ENCODE results near the gene ANKRD18A.
"Not testable (repeated sequence)": the region's sequence is repeated elsewhere in the genome, so short reads cannot be mapped to it uniquely, and the experiment has no call there.

ANKRD18A gene

DNA sequence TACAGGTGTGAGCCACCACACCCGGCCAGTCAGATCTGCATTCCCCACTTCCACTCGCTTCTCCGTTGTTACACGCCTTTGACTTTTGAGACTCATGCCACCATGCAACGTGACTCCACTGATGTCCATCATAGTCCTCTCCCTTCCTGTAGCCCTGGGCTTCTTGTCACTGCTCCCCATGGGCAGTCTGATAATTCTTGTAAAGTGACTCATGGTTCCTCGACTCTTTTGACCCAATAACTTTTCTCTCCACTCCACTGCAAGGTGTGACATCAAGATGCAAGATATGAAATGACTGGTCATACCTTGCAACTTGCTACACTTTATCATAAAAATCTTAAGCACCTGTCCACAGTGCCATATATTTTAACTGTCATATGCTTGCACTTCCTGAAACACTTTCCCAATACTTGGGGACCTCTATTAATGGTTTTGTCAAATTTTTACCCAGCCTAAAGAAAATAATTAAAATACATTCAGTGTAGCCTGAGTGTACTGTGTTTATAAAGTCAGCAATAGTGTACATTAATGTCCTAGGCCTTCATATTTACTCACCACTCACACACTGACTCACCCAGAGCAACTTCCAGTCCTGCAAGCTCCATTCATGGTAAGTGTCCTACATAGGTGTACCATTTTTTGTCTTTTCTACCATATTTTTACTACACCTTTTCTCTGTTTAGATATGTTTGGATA is 18.6 kb upstream of the ANKRD18A start:
- no peak for TF ChIP-seq Cebpa-rat (IDR thresholded peaks at IDR 0.05)
- Histone ChIP-seq H3K4me2 (no peak overlapping the region), H3K27ac (no peak overlapping the region)

DNA sequence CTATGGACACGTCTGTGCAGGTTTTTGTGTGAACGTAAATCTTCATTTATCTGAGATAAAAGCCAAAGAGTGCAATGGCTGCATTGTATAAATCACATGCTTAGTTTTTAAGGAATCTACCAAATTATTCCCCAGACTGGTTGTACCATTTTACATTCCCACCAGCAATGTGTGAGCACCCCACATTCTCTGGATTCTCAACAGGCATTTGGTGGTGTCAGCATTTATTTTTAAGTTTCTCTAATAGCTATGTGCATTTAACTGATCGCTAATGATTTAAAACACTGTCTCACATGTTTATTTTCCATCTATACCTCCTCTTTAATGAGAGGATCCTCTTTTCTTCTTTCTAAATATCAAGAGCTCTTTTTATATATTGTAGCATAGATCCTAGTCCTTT is 13.9 kb upstream of the ANKRD18A start:
- Histone ChIP-seq H3K27me3 (no peaks in the 10 kb centered on the region), H3K27ac (no peak overlapping the region), H3K4me3 (no peak overlapping the region), H3K36me3 (no peaks in the 10 kb centered on the region), H3K9me3 (replicated peaks in 1 of 11) (no peaks in the 10 kb centered on the region), H3K9ac (no peak overlapping the region), H3K4me1 (no peaks in the 10 kb centered on the region), H3K4me2 (no peak overlapping the region), H4K20me1 (no peaks in the 10 kb centered on the region)
- TF ChIP-seq Cebpa-rat (IDR thresholded peaks at IDR 0.05) = no peak

More for the DNA sequence above, 18.6 kb upstream of the ANKRD18A start:
- Histone ChIP-seq H3K9ac (no peak overlapping the region), H3K9me3 (replicated peaks in 1 of 11) (no peaks in the 10 kb centered on the region), H3K36me3 (no peaks in the 10 kb centered on the region), H3K4me1 (peaks cover 10 to 20% (median 19%) of the 10 kb centered on the region in 10 experiments), H3K27me3 (no peaks in the 10 kb centered on the region), H3K4me3 (no peak overlapping the region), H4K20me1 (no peaks in the 10 kb centered on the region)

DNA sequence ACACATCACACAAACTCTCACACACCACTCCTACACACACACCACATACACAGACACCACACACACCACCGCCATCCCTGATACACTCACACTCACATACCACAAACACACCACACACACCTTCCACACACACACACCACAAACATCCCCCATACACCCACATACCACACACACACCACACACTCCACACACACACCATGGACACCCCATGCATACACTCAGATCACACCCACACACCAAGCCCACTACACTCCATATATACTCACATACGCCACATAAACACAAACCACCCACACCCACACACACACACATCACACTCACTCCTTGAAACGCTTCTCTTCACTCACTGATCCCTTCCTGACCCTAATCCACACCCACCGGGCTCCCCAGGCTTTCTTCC is 9.1 kb upstream of the ANKRD18A start:
- peaks cover under 1 to 10% (median 9%) of the 10 kb centered on the region in 11 experiments; a peak in 17 of 22 replicates for H3K27me3 ChIP-seq

DNA sequence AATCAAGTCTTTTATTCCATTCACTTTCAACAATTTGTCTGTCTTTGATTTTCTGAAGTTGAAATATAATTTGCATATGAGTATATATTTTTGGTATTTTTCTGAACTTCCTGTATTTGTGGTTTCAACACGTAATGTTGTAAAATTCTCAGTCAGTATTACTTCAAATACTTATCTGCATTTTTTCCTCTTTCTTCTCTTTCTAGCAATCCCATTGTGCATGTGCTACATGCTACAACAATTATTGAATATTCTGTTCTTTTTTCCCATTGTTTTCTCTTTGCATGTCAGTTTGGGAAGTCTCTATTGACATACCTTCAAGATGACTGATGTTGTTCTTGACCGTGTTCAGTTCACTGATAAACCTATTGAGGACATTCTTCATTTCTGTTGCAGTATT is 5.6 kb upstream of the ANKRD18A start:
- Histone ChIP-seq H3K9ac (no peak overlapping the region), H3K4me1 (peaks cover 11 to 17% (median 15%) of the 10 kb centered on the region in 10 experiments; a peak in 19 of 20 replicates), H3K9me3 (replicated peaks in 1 of 11) (peaks cover 21 to 38% (median 29%) of the 10 kb centered on the region in 11 experiments), H4K20me1 (peaks cover 0 to 16% (median 15%) of the 10 kb centered on the region in 11 experiments; a peak in 17 of 22 replicates), H3K27me3 (peaks cover 35 to 45% (median 44%) of the 10 kb centered on the region in 11 experiments), H3K27ac (no peak overlapping the region), H3K36me3 (no peaks in the 10 kb centered on the region), H3K4me2 (no peak overlapping the region), H3K4me3 (no peak overlapping the region)
- no peak for TF ChIP-seq Cebpa-rat (IDR thresholded peaks at IDR 0.05)

More for the DNA sequence above, 9.1 kb upstream of the ANKRD18A start:
- no peak overlapping the region for H3K4me2 ChIP-seq
- TF ChIP-seq Cebpa-rat (IDR thresholded peaks at IDR 0.05) = no peak
- no peaks in the 10 kb centered on the region for H3K36me3 ChIP-seq
- H3K9ac ChIP-seq = no peak overlapping the region
- H4K20me1 ChIP-seq = no peaks in the 10 kb centered on the region
- no peak overlapping the region for H3K27ac ChIP-seq
- H3K4me1 ChIP-seq = no peaks in the 10 kb centered on the region
- no peak overlapping the region for H3K4me3 ChIP-seq
- H3K9me3 ChIP-seq (replicated peaks in 1 of 11) = peaks cover 8 to 20% (median 12%) of the 10 kb centered on the region in 11 experiments

DNA sequence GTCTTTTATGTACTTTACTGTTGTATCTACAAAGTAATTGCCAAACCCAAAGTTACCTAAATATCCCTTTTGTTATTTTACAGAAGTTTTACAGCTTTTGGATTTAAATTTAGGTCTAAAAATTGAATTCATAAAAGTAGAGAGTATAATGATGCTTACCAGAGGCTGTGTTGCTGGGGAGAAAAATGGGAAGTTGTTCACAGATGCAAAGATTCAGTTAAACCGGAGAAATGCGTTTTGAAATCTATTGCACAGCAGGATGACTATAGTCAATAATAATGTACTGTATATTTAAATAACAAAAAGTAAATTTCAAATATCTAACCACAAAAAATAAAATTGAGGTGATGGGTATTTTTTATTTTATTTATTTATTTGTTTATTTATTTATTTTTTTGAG is 2.6 kb upstream of the ANKRD18A start:
- no peak overlapping the region for H3K9ac ChIP-seq
- H4K20me1 ChIP-seq = peaks cover 0 to 27% (median 19%) of the 10 kb centered on the region in 11 experiments; a peak in 17 of 22 replicates
- no peak overlapping the region for H3K4me3 ChIP-seq
- no peaks in the 10 kb centered on the region for H3K36me3 ChIP-seq
- H3K9me3 ChIP-seq (replicated peaks in 1 of 11) = peaks cover 21 to 38% (median 29%) of the 10 kb centered on the region in 11 experiments
- no peak overlapping the region for H3K27ac ChIP-seq
- H3K4me1 ChIP-seq = peaks cover 20 to 31% (median 27%) of the 10 kb centered on the region in 10 experiments; a peak in 19 of 20 replicates
- H3K4me2 ChIP-seq = no peak overlapping the region
- peaks cover 64 to 75% (median 73%) of the 10 kb centered on the region in 11 experiments for H3K27me3 ChIP-seq
- no peak for TF ChIP-seq Cebpa-rat (IDR thresholded peaks at IDR 0.05)

DNA sequence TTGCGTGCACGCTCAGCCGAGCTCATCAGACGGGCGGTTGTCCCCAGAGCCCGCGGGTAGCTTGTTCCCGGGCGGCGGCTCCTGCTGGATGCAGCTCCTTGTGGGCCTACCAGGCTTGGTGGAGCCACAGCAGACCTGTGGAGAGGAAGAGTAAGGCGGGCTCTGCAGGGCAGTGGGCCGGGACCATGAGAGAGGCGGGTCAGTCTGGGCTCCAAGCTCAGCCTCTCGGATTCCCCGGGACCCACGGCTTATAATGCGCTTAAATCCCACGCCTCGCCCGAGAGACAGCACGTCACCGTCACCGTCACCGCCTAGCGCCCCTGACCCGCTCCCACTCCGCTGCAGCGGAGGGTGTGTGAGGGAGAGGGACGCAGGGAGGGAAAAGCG is 1.9 kb upstream of the ANKRD18A start:
- Histone ChIP-seq H3K4me1 (peaks cover 20 to 31% (median 27%) of the 10 kb centered on the region in 10 experiments; a peak in 19 of 20 replicates), H3K27ac (no peak overlapping the region), H3K4me3 (peak overlapping the region in 8 of 10 experiments; percentile 56 to 77 (median 66); a peak in 14 of 20 replicates), H4K20me1 (peaks cover 0 to 27% (median 19%) of the 10 kb centered on the region in 11 experiments; a peak in 17 of 22 replicates), H3K27me3 (peaks cover 67 to 79% (median 77%) of the 10 kb centered on the region in 11 experiments), H3K9me3 (replicated peaks in 1 of 11) (peaks cover 21 to 38% (median 29%) of the 10 kb centered on the region in 11 experiments), H3K4me2 (peak overlapping the region; percentile 83 to 100 (median 98)), H3K9ac (no peak overlapping the region), H3K36me3 (no peaks in the 10 kb centered on the region)
- TF ChIP-seq Cebpa-rat (IDR thresholded peaks at IDR 0.05) = no peak

DNA sequence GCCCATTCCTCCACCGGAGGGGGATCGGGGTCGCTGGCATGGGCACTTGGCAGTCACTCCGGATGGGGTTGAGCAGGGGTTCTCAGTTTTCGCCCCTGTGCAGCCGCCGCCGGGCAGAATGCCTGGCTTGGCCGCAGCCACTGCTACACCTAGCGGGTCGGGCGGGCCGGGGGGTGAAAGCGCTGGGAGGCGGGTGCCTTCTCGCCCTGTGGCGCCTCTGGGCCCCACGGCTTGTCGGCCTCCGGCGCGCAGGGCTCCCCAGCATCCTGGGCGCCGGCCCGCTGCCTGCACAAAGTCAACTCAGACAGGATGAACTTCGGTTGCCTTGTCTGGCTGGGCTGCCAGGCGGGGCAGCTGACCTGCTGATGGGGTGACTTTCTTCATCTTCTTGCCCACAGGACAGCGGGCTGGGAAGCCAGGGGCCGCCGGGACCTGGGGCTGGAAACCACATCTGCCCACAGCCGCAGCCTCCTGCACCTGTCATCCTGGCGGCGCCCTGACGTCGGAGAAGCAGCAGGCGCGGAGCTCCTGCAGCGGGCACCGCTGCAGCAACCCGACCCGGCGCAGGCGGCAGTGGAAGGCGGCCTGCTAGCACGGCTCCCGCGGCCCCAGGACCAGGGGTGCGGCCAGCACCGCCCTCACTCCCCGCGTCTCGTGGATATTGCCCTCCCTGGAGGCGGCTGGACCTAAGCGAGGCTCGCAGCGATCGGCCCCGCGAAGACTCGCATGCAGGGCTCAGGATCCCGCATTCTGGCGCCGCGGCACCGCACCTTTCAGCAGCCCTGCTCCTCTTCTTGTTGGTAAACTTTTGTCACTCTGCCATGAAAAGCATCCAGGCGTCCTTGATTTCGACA is 1.3 kb upstream of the ANKRD18A start:
- H3K9me3 ChIP-seq (replicated peaks in 1 of 11) = peaks cover 21 to 37% (median 29%) of the 10 kb centered on the region in 11 experiments
- H3K4me3 ChIP-seq = peak overlapping the region; percentile 56 to 77 (median 66)
- H3K36me3 ChIP-seq = no peaks in the 10 kb centered on the region
- no peak for TF ChIP-seq Cebpa-rat (IDR thresholded peaks at IDR 0.05)
- peaks cover 71 to 84% (median 80%) of the 10 kb centered on the region in 11 experiments for H3K27me3 ChIP-seq
- H3K4me2 ChIP-seq = peak overlapping the region; percentile 83 to 100 (median 98)
- H4K20me1 ChIP-seq = peaks cover 0 to 27% (median 19%) of the 10 kb centered on the region in 11 experiments; a peak in 17 of 22 replicates
- peak overlapping the region in 5 of 11 experiments; percentile 23 to 55 (median 46); a peak in 6 of 22 replicates for H3K9ac ChIP-seq
- H3K4me1 ChIP-seq = peaks cover 20 to 31% (median 27%) of the 10 kb centered on the region in 10 experiments; a peak in 19 of 20 replicates
- peak overlapping the region in 1 of 11 experiments; percentile 33; a peak in 2 of 22 replicates for H3K27ac ChIP-seq

DNA sequence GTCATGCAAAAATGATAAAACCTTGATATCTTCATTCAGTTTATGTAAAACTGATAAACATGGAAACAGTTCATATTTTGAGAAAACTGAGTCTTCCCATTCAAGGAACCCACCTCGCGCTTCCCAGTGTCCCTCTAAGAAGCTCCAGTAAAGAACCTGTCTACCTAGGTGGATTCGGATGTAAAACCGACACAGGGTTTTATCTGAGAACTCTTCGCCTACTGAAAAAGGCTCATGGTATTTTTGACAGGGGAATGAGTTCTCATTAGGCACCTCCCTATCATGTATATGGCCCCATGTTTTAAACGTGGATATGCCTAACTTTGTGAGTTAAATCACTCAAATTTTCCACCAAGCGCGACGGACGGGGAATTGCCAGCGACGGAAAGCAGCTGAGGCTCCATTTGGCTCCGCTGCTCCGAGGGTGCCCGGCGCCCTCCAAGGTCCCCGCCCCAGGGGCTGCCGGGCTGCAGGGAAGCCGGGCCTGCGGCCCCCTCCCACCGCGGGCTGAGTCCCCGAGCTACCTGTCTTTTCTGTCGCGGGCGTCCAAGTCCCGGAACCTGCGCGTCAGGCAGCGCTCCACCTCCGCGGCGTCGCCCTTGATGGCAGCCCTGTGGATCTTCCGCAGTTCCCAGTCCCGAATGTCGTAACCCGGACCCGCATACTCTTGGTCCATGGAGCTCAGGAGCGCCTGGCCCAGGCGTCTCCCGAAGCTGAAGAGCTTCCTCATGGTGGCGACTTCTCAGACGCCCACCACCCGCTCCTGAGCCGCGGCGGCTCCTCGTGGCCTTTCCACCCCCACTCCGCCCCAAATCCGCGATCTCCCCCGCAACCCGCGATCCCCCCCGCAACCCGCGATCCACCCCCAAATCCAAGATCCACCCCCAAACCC is 594 bp downstream of the ANKRD18A start:
- Histone ChIP-seq H3K27ac (no peak overlapping the region), H3K9ac (peak overlapping the region in 10 of 11 experiments; percentile 23 to 66 (median 52); a peak in 15 of 22 replicates), H3K9me3 (replicated peaks in 1 of 11) (peaks cover 14 to 24% (median 17%) of the 10 kb centered on the region in 11 experiments), H3K27me3 (peaks cover 71 to 78% (median 74%) of the 10 kb centered on the region in 11 experiments), H3K4me2 (peak overlapping the region; percentile 83 to 100 (median 98)), H4K20me1 (peaks cover 0 to 27% (median 19%) of the 10 kb centered on the region in 11 experiments; a peak in 17 of 22 replicates), H3K36me3 (no peaks in the 10 kb centered on the region), H3K4me3 (peak overlapping the region; percentile 56 to 77 (median 66)), H3K4me1 (peaks cover 20 to 31% (median 27%) of the 10 kb centered on the region in 10 experiments; a peak in 19 of 20 replicates)
- no peak for TF ChIP-seq Cebpa-rat (IDR thresholded peaks at IDR 0.05)

DNA sequence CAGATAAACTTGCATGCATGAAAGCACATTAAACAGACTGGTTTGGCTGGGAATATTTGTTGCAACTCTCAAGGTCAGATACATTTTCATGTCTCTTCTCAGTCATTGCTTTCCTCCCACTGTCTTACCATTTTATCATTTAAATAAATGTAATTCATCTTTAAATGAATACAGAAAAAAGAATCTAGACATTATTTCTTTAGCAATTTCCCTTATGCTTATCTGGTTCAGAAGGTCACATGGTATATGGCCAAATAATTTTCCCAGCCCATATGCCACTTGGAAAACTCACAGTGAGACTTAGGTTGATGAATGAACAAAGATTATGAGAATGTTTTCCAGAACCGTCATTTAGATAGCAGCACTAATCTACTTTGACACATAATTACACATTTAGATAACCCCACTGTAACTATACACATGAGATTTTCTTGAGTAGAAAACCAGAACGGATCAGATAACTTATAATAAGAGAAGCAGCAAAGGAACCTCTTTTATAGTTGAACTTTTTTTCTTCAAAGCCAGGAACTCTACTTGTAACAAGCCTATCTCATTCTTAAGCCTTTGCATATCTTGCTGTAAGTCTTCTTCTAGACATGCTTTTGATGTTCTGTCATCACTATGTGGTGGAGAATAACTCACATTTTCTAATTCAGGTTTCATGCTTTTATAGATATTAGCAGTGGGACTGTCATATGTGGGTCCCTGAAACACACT is 22.2 kb downstream of the ANKRD18A start:
- not testable (repeated sequence) for H3K4me3 ChIP-seq; H3K4me1 ChIP-seq; H3K27me3 ChIP-seq; H3K27ac ChIP-seq; H3K4me2 ChIP-seq; H4K20me1 ChIP-seq; H3K9me3 ChIP-seq (replicated peaks in 1 of 11); H3K9ac ChIP-seq; H3K36me3 ChIP-seq

DNA sequence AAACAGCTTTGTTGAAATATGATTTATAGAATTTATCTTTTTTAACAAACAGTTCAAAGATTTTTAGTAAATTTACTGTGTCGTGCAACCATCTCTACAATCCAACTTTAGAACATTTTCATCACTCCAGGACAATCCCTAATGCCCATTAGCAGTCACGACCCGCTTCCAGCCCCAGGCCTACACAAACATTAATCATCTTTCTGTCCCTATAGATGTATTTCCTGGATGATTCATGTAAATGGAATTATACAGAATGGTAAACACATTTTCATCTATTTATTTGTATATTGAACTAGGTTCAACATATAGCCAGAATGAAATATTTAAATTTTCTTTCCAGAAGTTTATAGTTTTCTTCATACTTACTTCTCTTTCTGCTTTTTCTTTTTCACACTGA is 25.3 kb downstream of the ANKRD18A start:
- H3K9ac ChIP-seq; H3K27ac ChIP-seq; H3K4me1 ChIP-seq; H4K20me1 ChIP-seq; H3K27me3 ChIP-seq; H3K4me3 ChIP-seq; H3K36me3 ChIP-seq; H3K4me2 ChIP-seq; H3K9me3 ChIP-seq (replicated peaks in 1 of 11): not testable (repeated sequence)

DNA sequence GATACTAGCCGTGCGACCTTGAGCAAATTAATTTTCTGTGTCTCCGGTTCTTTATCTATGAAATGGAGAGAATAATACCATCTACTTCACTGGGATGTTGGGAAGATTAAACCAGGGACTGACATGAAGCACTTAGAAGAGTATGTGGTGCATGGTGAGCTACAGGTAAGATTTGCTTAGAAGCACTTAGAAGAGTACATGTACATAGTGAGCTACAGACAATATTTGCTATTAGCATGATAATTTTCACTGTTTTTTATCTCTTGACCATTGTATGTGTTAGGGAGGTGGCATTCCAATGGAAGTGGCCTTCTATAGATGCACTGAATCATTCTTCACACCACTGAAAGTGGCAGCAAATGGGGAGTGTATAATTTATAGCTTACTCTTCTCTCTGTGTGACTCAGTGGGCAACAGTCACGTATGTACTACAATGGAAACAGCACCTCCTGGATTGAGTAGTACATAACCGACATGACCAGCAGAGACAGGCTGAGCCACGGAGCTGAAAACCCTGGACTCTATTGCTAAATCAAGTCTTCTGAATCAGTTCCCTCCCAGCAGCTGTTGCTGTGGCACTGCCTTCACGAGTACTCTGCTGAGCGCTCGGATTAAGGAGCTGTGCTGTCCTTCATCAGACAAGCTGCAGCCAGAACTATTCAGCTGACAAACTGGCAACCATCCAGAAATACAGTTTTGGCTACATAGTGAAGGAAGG is 28.9 kb downstream of the ANKRD18A start:
- H3K36me3 ChIP-seq; H3K4me1 ChIP-seq; H3K4me3 ChIP-seq; H3K27ac ChIP-seq; H3K27me3 ChIP-seq; H3K9me3 ChIP-seq (replicated peaks in 1 of 11); H3K9ac ChIP-seq; H4K20me1 ChIP-seq; H3K4me2 ChIP-seq: not testable (repeated sequence)

All from BLaER1 treated with 17β-estradiol and CSF1 and Interleukin-3, amounts not matched to agents 10 nM and 100 nM (cell line).